T-helper 22 cell (primary cell): ENCODE results near the gene CCDC150.
"Not testable (repeated sequence)": the region's sequence is repeated elsewhere in the genome, so short reads cannot be mapped to it uniquely, and the experiment has no call there.

Source experiments
- DNase-seq: peaks from one replicate; pipeline ENCODE4 v3.0.0-alpha.2; 2020; ENCODE audit warnings: low read depth

CCDC150 gene

DNA sequence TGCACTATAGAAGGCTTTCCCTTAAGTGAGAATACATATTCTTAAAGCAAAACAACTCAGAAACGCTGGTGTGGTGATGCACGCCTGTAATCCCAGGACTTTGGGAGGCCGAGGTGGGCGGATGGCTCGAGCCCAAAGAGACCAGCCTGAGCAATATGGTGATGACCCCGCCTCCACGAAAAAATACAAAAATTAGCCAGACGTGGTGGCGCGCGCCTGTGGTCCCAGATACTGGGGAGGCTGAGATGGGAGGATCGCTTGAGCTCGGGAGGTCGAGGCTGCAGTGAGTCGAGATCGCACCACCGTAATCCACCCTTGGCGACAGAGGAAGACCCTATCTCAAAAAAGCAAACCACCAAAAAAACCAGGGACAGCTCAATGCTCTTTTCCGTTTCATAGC lies 750 bp upstream of the CCDC150 start:
- no peak for DNase-seq

DNA sequence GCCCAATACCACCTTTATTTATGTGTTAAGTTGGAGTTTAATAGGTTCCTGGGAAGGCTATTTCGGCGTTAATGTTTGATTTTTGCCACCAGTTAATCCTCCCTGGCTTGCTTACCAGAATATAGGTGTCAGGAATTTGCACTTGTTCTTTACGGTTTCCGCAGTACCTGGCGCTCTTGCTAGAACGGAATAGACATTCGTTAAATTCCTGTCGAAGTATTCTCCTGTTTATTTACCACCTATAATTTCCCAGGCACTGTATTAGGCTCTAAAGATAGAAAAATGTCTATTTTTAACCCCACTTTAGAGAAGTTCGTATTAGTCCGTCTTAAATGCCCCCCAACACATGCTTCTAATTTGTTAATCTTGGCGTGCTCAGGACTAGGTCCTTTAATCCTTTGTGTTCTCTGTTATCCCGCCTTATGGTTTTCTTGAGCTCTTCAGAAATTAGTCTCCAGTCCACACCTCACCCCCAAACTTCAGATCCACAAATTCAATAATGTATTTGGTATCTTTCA lies 575 bp downstream of the CCDC150 start:
- no peak for DNase-seq

DNA sequence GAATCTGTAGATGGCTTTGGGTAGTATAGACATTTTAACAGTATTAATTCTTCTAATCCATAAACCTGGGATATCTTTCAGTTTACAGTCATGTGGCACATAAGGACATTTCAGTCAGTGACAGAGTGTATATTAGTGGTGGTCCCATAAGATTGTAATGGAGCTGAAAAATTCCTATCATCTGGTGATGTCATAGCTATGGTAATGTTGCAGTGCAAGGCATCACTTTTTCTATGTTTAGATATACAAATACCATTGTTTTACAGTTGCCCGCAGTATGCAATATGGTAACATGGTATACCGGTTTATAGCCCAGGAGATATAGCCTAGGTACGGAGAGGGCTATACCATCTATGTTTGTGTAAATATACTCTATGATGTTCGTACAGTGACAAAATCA lies 9.7 kb downstream of the CCDC150 start:
- no peak for DNase-seq

GRCh38 chr2:196651387-196652094 lies 12.0 kb downstream of the CCDC150 start:
- no peak for DNase-seq

- no peak for DNase-seq
These were observed 13.4 kb downstream of the CCDC150 start for GRCh38 chr2:196652869-196653268.

- DNase-seq: no peak
These were observed 14.3 kb downstream of the CCDC150 start for GRCh38 chr2:196653843-196654242.

DNA sequence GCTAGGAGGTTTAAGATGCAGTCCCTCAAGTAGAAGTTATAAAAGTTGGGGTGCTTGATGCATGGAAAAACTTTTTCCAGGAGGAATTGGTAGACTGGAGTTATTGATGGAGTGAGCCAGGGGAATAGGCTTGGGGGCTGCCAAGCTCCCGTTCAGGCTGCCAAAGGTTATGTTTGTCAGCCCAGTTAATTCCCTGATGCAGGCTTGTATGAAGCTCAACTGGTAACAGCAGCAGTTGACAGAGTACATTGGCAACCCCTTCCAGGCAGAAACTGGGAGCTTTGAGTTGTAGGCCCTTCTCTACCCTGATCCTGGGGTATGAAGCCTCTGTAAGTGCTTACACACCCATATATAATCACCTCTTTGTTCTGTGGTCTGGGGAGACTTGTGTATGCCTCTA lies 16.2 kb downstream of the CCDC150 start:
- no peak for DNase-seq

GRCh38 chr2:196657333-196657732 lies 17.8 kb downstream of the CCDC150 start:
- no peak for DNase-seq

DNA sequence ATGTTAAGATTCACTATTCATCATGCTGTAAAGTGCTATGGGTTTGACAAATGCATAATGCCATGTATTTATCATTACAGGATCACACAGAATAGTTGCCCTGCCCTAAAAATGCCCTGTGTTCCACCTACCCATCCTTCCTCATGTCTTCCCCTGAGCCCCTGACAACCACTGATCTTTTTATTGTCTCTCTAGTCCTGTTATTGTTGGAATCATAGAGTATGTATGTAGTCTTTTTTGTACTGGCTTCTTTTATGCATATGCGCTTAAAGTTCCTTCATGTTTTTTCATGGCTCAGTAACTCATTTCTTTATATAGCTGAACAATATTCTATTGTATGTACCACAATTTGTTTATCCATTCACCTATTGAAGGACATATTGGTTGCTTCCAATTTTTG lies 20.3 kb downstream of the CCDC150 start:
- DNase-seq: no peak

GRCh38 chr2:196660244-196660643 lies 20.7 kb downstream of the CCDC150 start:
- DNase-seq: no peak

DNA sequence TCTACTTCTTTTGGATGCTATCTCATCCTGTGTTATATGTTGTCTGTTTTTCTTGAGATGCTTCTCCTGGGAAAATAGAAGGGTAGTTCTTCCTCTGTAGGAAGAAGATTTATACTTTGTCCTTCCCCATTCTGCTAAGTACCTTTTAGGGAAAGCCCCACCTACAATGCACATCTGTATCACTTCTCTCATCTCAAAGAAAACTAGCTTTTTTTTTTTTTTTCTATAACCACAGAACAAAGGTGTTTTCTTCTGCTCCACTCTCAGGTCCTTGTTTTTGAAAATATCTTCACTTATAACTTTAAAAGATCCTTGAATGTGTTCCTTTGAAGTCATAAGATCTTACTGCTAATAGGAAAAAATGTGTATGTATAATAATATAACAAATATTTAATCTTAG lies 30.8 kb downstream of the CCDC150 start:
- DNase-seq: no peak

DNA sequence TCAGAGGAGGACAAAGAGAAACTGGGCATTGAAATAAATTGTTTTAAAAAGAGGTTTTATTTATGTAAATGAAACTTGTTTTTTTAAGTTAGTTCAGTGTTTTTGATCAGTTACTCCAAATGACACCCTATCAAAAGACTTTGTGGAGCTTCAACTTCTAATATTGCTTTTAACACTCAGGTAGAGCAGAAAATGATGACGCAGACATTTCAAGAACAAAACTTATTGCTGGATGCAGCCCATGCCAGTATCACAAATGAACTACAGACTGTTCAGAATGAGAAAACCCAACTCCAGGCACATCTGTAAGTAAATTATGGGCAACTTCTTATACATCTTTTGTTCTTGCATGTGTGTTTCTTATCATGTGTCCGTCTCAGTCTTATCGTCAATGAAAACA lies 36.4 kb downstream of the CCDC150 start:
- no peak for DNase-seq

GRCh38 chr2:196677404-196677803 lies 37.9 kb downstream of the CCDC150 start:
- DNase-seq: no peak

- DNase-seq: no peak
These were observed 39.9 kb downstream of the CCDC150 start for GRCh38 chr2:196679368-196679767.

DNA sequence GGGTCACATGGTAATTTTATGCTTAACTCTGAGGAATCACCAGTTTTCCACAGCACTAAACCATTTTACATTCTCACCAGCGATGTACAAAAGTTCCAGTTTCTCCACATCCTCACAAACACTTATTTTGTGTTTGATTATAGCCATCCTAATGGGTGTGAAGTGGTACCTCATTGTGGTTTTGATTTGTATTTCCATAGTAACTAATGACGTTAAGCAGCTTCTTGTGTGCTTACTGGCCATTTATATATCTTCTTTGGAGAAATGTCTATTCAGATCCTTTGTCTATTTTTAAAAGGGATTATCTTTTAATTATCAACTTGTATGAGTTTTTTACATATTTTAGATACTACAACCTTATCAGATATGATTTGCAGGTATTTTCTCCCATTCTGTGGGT lies 42.0 kb downstream of the CCDC150 start:
- no peak for DNase-seq

GRCh38 chr2:196685792-196686191 lies 46.3 kb downstream of the CCDC150 start:
- DNase-seq: no peak

GRCh38 chr2:196686737-196687136 lies 47.2 kb downstream of the CCDC150 start:
- not testable (repeated sequence) for DNase-seq

- DNase-seq: no peak
These were observed 57.0 kb downstream of the CCDC150 start for GRCh38 chr2:196696423-196697079.

DNA sequence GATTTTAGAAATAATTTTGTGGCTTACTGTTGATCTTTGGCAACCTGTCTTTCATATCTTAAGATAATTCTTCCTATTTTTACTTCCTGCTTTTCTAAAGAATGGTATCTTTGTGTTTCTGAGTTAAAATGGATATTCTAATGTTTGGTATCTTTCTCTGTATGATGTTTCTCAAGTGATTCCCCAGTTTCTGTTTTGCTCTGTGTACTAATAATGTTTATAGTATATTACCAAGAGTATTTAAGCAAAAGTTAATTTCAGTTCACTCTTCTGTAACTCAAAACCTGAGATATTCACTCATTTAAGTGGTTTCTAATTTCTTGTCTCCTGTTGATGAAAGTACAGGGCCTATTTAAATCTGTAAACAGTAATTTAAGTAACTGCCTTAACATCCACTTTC lies 58.3 kb downstream of the CCDC150 start:
- DNase-seq: no peak

- DNase-seq: no peak
These were observed 63.1 kb downstream of the CCDC150 start for GRCh38 chr2:196702641-196703040.

GRCh38 chr2:196703695-196704094 lies 64.2 kb downstream of the CCDC150 start:
- DNase-seq: no peak

DNA sequence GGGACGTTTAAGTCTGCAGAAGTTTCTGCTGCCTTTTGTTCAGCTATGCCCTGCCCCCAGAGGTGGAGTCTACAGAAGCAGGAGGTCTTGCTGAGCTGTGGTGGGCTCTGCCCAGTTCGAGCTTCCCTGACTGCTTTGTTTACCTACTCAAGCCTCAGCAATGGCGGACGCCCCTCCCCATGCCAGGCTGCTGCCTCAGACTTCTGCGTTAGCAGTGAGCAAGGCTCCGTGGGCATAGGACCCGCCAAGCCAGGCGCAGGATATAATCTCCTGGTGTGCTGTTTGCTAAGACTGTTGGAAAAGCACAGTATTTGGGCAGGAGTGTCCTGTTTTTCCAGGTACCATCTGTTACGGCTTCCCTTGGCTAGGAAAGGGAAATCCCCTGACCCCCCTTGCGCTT lies 70.5 kb downstream of the CCDC150 start:
- DNase-seq: not testable (repeated sequence)

DNA sequence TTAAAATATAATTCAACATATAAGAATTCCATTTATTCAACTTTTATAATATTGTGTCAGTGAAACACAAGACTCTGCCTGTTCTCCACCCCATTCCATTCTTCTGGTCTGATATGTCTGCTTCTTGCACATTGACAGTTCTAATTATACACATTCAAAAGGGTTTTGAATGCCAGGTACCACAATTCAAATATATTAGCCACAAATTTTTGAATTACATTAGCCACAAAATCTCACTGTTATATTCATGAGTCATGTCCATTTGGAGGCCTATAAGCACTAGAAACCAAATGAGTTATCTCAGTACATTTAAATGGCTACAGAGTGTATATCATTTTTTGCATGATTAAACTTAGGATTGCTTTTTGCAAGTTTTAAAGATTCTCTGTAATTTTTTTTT lies 72.1 kb downstream of the CCDC150 start:
- no peak for DNase-seq

DNA sequence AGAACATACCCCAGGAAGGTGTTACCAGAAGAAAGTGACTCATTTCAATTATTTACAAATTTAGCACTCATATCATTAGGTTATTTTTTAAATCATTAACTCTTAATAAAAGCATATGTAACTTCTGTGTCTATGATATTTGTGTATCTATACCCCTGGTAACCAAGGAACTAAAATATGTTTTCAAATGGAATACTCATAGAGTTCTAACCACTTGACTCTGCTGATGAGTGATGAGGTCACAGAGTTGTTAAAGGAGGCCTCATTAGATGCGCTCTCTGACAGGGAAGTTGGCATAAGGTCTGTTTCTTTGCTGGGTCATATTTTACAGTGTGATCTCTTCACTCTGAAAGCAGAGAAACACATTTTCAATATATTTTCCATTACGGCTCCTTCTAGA lies 73.4 kb downstream of the CCDC150 start:
- DNase-seq: no peak
